Measurements from ENCODE around the gene PHACTR3. TPM values are rescaled to one million over a fixed set of nuclear protein-coding genes. Genes with fewer than 3 reads are reported as not detected.

PHACTR3 gene
- total and polyA plus RNA-seq, 2 of the 8 experiments (the other 6 are each of a cell fraction or from before 2014, with no cell fraction given) = 0.05 to 0.13 TPM

- no peak for TF ChIP-seq CHD7 (IDR thresholded peaks at IDR 0.05; ENCODE audit: insufficient replicate concordance, low read length)
- no peak for TF ChIP-seq SAP30 (IDR thresholded peaks at IDR 0.05; ENCODE audit: insufficient read depth, insufficient replicate concordance, low read length)
- TF ChIP-seq CBX5 (IDR thresholded peaks at IDR 0.05; ENCODE audit: low read depth, low read length) = no peak
- no peak for TF ChIP-seq TAF1 (IDR thresholded peaks at IDR 0.05; ENCODE audit: low read depth, low read length)
- TF ChIP-seq POLR2AphosphoS5 (IDR thresholded peaks at IDR 0.05; ENCODE audit: low read depth, low read length) = no peak
- TF ChIP-seq CREB1 (IDR thresholded peaks at IDR 0.05) = no peak
- TF ChIP-seq ATF3 (IDR thresholded peaks at IDR 0.05; ENCODE audit: insufficient read depth, low read depth, low read length) = no peak
- TF ChIP-seq RBBP5 (IDR thresholded peaks at IDR 0.05; ENCODE audit: borderline replicate concordance, low read depth, low read length) = no peak
- TF ChIP-seq SIRT6 (IDR thresholded peaks at IDR 0.05; ENCODE audit: low read length) = no peak
- TF ChIP-seq JUN (IDR thresholded peaks at IDR 0.05; ENCODE audit: low read depth, low read length) = no peak
- TF ChIP-seq SP4 (IDR thresholded peaks at IDR 0.05; ENCODE audit: low read length) = no peak
Measured at GRCh38 chr20:59802471-59803221, 198.3 kb downstream of the PHACTR3 start (continued).
